Esophagus squamous epithelium (tissue), 5 donors: ENCODE results near the gene CIITA. TPM values are rescaled to one million over a fixed set of nuclear protein-coding genes. Genes with fewer than 3 reads are reported as not detected.
"Not testable (repeated sequence)": the region's sequence is repeated elsewhere in the genome, so short reads cannot be mapped to it uniquely, and the experiment has no call there.

Experiments
- DNase-seq: peaks from one replicate; lab custom pipeline; 2025; lab: John Stamatoyannopoulos, UW
- H3K27ac ChIP-seq, 4 donors: fragments of 200-600 bp; sonication (generic); one replicate each; pipeline ENCODE4 v1.5.1; 2016 to 2019; ENCODE audit warnings: mild to moderate bottlenecking in 1 of 4
- H3K27me3 ChIP-seq, 4 donors: fragments of 200-600 bp; sonication (generic); 1 replicate in 3 of 4; 2 replicates in 1 of 4; pipeline versions ENCODE4 v1.5.1 to v1.6.0; 2017 to 2021; ENCODE audit warnings: antibody characterized with exemption in 1 of 4
- H3K36me3 ChIP-seq, 3 donors: fragments of 200-600 bp; sonication (generic); one replicate each; pipeline ENCODE4 v1.5.1; 2016 to 2019
- H3K4me1 ChIP-seq, 3 donors: fragments of 200-600 bp; sonication (generic); one replicate each; pipeline ENCODE4 v1.5.1; 2017 to 2019
- H3K4me3 ChIP-seq, 4 donors: fragments of 200-600 bp; sonication (generic); 1 replicate in 3 of 4; 2 replicates in 1 of 4; pipeline ENCODE4 v1.5.1; 2016 to 2019; ENCODE audit warnings: mild to moderate bottlenecking in 2 of 4, moderate library complexity in 1 of 4
- H3K9me3 ChIP-seq, 3 donors: fragments of 200-600 bp; sonication (generic); one replicate each; pipeline ENCODE4 v1.5.1; 2016 to 2019
- CTCF ChIP-seq, 6 experiments: fragments of 450-650 bp in 4 of 6; fragments of 200-600 bp in 2 of 6; sonication (generic) in 2 of 6; IDR thresholded peaks; one replicate each; pipeline ENCODE4 v1.5.1; 2016 to 2019; ENCODE audit warnings: antibody characterized with exemption in 6 of 6, mild to moderate bottlenecking in 4 of 6, moderate library complexity in 4 of 6
- POLR2A ChIP-seq, 4 donors: fragments of 450-650 bp; IDR thresholded peaks; one replicate each; pipeline ENCODE4 v1.6.1; 2017; ENCODE audit warnings: antibody characterized with exemption in 4 of 4, mild to moderate bottlenecking in 4 of 4, moderate library complexity in 3 of 4
- WGBS, 2 donors: methylation state at CpG; one replicate each; pipeline ENCODE4 v1.1.5; 2018; 5-methylcytosine and 5-hydroxymethylcytosine counted together
- intact Hi-C: fragments of 100-400 bp; cut with DNase I; formaldehyde crosslinking; loops from one replicate; pipeline ENCODE4 v1.15.0; 2022
- total RNA-seq, 4 donors: library from RNA; depleted of rRNA; stranded (reverse); fragments of >200 nt; gene quantifications; one replicate each; pipeline ENCODE4 v1.1.0, GENCODE V29; 2016
- donor health status: DM: yes; HTN: yes; CAD: no.

Gene CIITA
- total RNA-seq, 4 donors from 2014 or later = 3.2 to 12.6 (median 5.7) TPM

- no peak for DNase-seq
- intact Hi-C loops = no loop called here
- no peak for TF ChIP-seq POLR2A (IDR thresholded peaks at IDR 0.05)
- no peak for TF ChIP-seq CTCF (IDR thresholded peaks at IDR 0.05)
- peak overlapping the region; percentile 75 to 91 (median 86) for H3K27ac ChIP-seq
- WGBS, 2 donors = 0 to 25% methylated on average over 4 to 10 of the region's 36 CpGs
- peak overlapping the region; percentile 78 to 93 (median 90) for H3K4me3 ChIP-seq
- H3K36me3 ChIP-seq = peaks cover 0 to 12% (median 0%) of the 10 kb centered on the region in 3 donors
- H3K27me3 ChIP-seq = no peaks in the 10 kb centered on the region
- H3K9me3 ChIP-seq = no peaks in the 10 kb centered on the region
- peaks cover 63 to 87% (median 65%) of the 10 kb centered on the region in 3 donors for H3K4me1 ChIP-seq
These were observed 64.3 kb downstream of the CIITA start for GRCh38 chr16:10941127-10941933.

- no CpG with 5 or more reads among the region's 52 CpGs for WGBS, 2 donors
- Histone ChIP-seq H3K36me3 (peaks cover 0 to 12% (median 0%) of the 10 kb centered on the region in 3 donors), H3K4me1 (peaks cover 67 to 87% (median 67%) of the 10 kb centered on the region in 3 donors), H3K4me3 (peak overlapping the region; percentile 78 to 93 (median 90)), H3K27ac (peak overlapping the region; percentile 75 to 91 (median 86))
- DNase-seq, H3K9me3 ChIP-seq, H3K27me3 ChIP-seq, intact Hi-C loops: not testable (repeated sequence)
These were observed 64.9 kb downstream of the CIITA start for GRCh38 chr16:10941935-10942351.

- intact Hi-C loops = no loop called here
- H3K4me1 ChIP-seq = peaks cover 62 to 84% (median 62%) of the 10 kb centered on the region in 3 donors
- H3K36me3 ChIP-seq = peaks cover 0 to 12% (median 0%) of the 10 kb centered on the region in 3 donors
- 11 to 60% methylated on average over 4 to 15 of the region's 55 CpGs for WGBS, 2 donors
- TF ChIP-seq POLR2A (IDR thresholded peaks at IDR 0.05) (peak in 2 of 4 donors; percentile 68 to 79), CTCF (IDR thresholded peaks at IDR 0.05) (peak in 5 of 6 experiments; percentile 15 to 78 (median 34))
- H3K4me3 ChIP-seq = peak within 1 kb of the TSS; percentile 78 to 93 (median 90)
- no peaks in the 10 kb centered on the region for H3K9me3 ChIP-seq
- peak within 1 kb of the TSS; percentile 75 to 91 (median 86) for H3K27ac ChIP-seq
- DNase-seq = peak; percentile 59
- H3K27me3 ChIP-seq = no peaks in the 10 kb centered on the region
These were observed 65.5 kb downstream of the CIITA start, which contains the start of gene DEXI for GRCh38 chr16:10942352-10943063. Gene DEXI, minus strand, starts transcription at chr16:10942468. Its CDS starts 463 bp downstream, at chr16:10942005.

GRCh38 chr16:10943064-10943353 lies 66.0 kb downstream of the CIITA start:
- peak overlapping the region in 3 of 4 donors; percentile 78 to 93 (median 89) for H3K4me3 ChIP-seq
- no peaks in the 10 kb centered on the region for H3K9me3 ChIP-seq
- intact Hi-C loops = no loop called here
- no peak for TF ChIP-seq CTCF (IDR thresholded peaks at IDR 0.05)
- no peak for TF ChIP-seq POLR2A (IDR thresholded peaks at IDR 0.05)
- H3K36me3 ChIP-seq = peaks cover 0 to 12% (median 0%) of the 10 kb centered on the region in 3 donors
- peaks cover 57 to 79% (median 57%) of the 10 kb centered on the region in 3 donors for H3K4me1 ChIP-seq
- H3K27ac ChIP-seq = peak overlapping the region; percentile 75 to 91 (median 86)
- no peaks in the 10 kb centered on the region for H3K27me3 ChIP-seq
- 76 to 78% methylated on average over 7 of the region's 7 CpGs for WGBS, 2 donors
- DNase-seq = no peak

- intact Hi-C loops = no loop called here
These were observed 67.5 kb downstream of the CIITA start, which contains the start of gene CLEC16A for GRCh38 chr16:10944249-10945064. Gene CLEC16A, plus strand, starts transcription at chr16:10944564. Its CDS starts 154 bp downstream, at chr16:10944718.

More at GRCh38 chr16:10944249-10945064, 67.5 kb downstream of the CIITA start, which contains the start of gene CLEC16A:
- peak; percentile 81 for DNase-seq
- no peaks in the 10 kb centered on the region for H3K27me3 ChIP-seq
- WGBS, 2 donors = 0% methylated on average over 11 to 21 of the region's 86 CpGs
- peaks cover 0 to 4% (median 0%) of the 10 kb centered on the region in 3 donors for H3K36me3 ChIP-seq
- H3K9me3 ChIP-seq = no peaks in the 10 kb centered on the region
- H3K27ac ChIP-seq = peak within 1 kb of the TSS; percentile 85 to 91 (median 88)
- peak within 1 kb of the TSS; percentile 87 to 99 (median 90) for H3K4me3 ChIP-seq
- peaks cover 47 to 72% (median 49%) of the 10 kb centered on the region in 3 donors for H3K4me1 ChIP-seq
- TF ChIP-seq CTCF (IDR thresholded peaks at IDR 0.05) (peak in 4 of 6 experiments; percentile 15 to 60 (median 39)), POLR2A (IDR thresholded peaks at IDR 0.05) (peak in 3 of 4 donors; percentile 67 to 92 (median 85))
